ENCODE data around the gene NRXN2. TPM values are rescaled to one million over a fixed set of nuclear protein-coding genes. Genes with fewer than 3 reads are reported as not detected.

NRXN2 gene
- total and polyA plus RNA-seq, 2 donors (not counting 3 experiments of a cell fraction or from before 2014, with no cell fraction given): not detected

DNA sequence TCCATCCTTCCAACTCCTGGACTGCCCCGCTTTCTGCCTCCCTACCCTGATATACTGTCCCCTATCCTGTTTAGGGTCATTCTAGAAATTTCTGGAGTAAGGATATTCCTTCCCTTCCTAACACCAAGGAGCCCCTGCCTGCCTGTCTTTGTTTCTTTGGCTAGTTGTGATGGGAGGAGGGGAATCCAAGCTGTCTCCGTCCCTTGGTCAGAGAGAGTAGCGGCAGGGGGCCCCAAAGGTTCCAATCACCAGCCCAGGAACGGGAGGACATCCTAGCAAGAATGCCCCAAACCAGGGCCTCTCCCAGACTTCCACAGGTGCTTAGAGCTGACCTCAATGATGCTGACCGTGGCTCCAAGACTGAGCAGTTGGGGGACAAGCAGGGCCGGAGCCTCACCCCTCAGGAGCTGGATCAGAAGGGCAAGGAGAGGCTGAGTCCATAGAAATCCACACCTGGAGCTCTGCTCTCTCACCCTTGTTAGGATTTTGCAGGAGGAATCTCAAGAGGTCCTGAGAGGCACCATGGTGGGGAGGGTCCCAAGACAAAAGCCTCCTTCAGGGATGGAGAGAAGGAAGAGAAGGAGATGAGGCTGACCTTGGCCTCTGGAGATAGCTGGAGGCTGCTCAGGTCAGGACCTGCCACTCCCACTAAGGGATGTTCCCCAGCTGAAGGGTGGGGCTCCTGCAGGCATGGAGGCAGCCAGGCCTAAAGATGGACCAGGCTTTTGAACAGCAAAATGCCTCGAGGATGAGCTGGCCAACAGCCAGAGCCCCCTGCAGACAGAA is 118.3 kb downstream of the NRXN2 start:
- H3K27ac ChIP-seq (ENCODE audit: insufficient read depth, low read depth, low read length): no peak overlapping the region
- H3K79me2 ChIP-seq (ENCODE audit: control insufficient read depth, insufficient read depth, low read length): no peaks in the 10 kb centered on the region
- H3K4me2 ChIP-seq (ENCODE audit: insufficient read depth, low read length): no peak overlapping the region
- H3K9me1 ChIP-seq (replicated peaks; ENCODE audit: control insufficient read depth, extremely low read depth, insufficient read depth, low read length): no peaks in the 10 kb centered on the region
- peaks cover 8 to 13% of the 10 kb centered on the region in 2 experiments for H3K27me3 ChIP-seq (ENCODE audit: control insufficient read depth in 2 of 2, insufficient read depth in 2 of 2, low read length in 2 of 2)
- POLR2A ChIA-PET: no interaction called here
- H3K36me3 ChIP-seq (ENCODE audit: control insufficient read depth in 2 of 2, extremely low read depth in 1 of 2, insufficient read depth in 2 of 2, low read length in 2 of 2): no peaks in the 10 kb centered on the region
- H3K4me3 ChIP-seq (replicated peaks in 1 of 3; ENCODE audit: insufficient read depth in 1 of 3, low read depth in 1 of 3, low read length in 3 of 3): no peak overlapping the region
- no peaks in the 10 kb centered on the region for H3K9me3 ChIP-seq (replicated peaks; ENCODE audit: control insufficient read depth, insufficient read depth, low read length)
- no peak overlapping the region for H3K9ac ChIP-seq (replicated peaks; ENCODE audit: extremely low read depth, insufficient read depth, low read length)
- TF ChIP-seq EZH2 (IDR thresholded peaks at IDR 0.05; ENCODE audit: borderline replicate concordance, low read depth, low read length, severe bottlenecking) (no peak), GATA2 (IDR thresholded peaks at IDR 0.05; ENCODE audit: insufficient read depth, insufficient read length, low read depth, low read length) (no peak), POLR2AphosphoS5 (IDR thresholded peaks at IDR 0.05; ENCODE audit: insufficient read depth, low read depth, low read length) (no peak)
- TF ChIP-seq, protein P1, sequence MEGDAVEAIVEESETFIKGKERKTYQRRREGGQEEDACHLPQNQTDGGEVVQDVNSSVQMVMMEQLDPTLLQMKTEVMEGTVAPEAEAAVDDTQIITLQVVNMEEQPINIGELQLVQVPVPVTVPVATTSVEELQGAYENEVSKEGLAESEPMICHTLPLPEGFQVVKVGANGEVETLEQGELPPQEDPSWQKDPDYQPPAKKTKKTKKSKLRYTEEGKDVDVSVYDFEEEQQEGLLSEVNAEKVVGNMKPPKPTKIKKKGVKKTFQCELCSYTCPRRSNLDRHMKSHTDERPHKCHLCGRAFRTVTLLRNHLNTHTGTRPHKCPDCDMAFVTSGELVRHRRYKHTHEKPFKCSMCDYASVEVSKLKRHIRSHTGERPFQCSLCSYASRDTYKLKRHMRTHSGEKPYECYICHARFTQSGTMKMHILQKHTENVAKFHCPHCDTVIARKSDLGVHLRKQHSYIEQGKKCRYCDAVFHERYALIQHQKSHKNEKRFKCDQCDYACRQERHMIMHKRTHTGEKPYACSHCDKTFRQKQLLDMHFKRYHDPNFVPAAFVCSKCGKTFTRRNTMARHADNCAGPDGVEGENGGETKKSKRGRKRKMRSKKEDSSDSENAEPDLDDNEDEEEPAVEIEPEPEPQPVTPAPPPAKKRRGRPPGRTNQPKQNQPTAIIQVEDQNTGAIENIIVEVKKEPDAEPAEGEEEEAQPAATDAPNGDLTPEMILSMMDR (IDR thresholded peaks at IDR 0.05; ENCODE audit: extremely low read depth in 1 of 2, insufficient read depth in 1 of 2, low read depth in 1 of 2, low read length in 2 of 2): no peak
- DNase-seq (ENCODE audit: low read depth, low spot score) (no peak), FAIRE-seq (no peak)
- dilution Hi-C loops (cut with MboI; ENCODE audit: extremely low pct_ligation_motif_present, low sequenced_read_pairs) (no loop called here), intact Hi-C loops (cut with micrococcal nuclease) (no loop called here)
- BruUV-seq (replicated peaks): no TSS peak
- no peak overlapping the region for H2AFZ ChIP-seq (ENCODE audit: low read depth, low read length)
- no peaks in the 10 kb centered on the region for H4K20me1 ChIP-seq (replicated peaks; ENCODE audit: control insufficient read depth, extremely low read depth, insufficient read depth, low read length)
- CTCF ChIA-PET: no interaction called here
- H3K4me1 ChIP-seq (ENCODE audit: control insufficient read depth, extremely low read depth, insufficient read depth, low read length): no peaks in the 10 kb centered on the region

All from endothelial cell of umbilical vein (primary cell).